GM12873 (cell line): ENCODE measurements around the gene TEX22.

Source experiments
- TF ChIP-seq, protein P1 (sequence below): IDR thresholded peaks from 2 replicates; pipeline ENCODE4 v1.5.1; 2012; ENCODE audit warnings: low read depth, mild to moderate bottlenecking, moderate library complexity, low read length, control low read depth; ENCODE audit not compliant: insufficient read depth; ENCODE audit errors: missing control alignments

TEX22 gene

DNA sequence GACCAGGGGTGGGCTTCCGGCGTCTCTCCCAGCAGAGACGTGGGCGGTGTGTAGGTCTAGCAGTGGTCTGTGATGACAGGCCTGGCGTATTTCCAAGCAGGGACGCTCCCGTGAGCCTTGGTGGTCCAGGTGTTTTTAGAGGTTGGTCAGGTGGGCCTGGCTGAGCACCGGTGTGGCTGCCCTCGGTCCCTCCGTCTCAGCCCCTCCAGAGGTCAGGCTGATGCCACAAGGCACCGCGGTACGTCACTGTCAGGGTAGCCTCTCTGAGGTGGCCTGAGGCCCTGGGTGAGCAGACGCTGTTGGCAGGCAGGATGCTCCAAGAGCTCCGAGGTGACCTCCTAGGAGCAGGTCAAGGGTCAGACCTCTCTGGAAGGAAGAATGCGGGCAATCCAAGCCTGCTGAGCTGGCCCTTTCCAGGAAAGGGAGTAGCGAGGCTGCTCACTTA lies 34.8 kb downstream of the TEX22 start:
- TF ChIP-seq, protein P1, sequence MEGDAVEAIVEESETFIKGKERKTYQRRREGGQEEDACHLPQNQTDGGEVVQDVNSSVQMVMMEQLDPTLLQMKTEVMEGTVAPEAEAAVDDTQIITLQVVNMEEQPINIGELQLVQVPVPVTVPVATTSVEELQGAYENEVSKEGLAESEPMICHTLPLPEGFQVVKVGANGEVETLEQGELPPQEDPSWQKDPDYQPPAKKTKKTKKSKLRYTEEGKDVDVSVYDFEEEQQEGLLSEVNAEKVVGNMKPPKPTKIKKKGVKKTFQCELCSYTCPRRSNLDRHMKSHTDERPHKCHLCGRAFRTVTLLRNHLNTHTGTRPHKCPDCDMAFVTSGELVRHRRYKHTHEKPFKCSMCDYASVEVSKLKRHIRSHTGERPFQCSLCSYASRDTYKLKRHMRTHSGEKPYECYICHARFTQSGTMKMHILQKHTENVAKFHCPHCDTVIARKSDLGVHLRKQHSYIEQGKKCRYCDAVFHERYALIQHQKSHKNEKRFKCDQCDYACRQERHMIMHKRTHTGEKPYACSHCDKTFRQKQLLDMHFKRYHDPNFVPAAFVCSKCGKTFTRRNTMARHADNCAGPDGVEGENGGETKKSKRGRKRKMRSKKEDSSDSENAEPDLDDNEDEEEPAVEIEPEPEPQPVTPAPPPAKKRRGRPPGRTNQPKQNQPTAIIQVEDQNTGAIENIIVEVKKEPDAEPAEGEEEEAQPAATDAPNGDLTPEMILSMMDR = no peak

GRCh38 chr14:105436402-105436801 lies 38.1 kb downstream of the TEX22 start:
- TF ChIP-seq, protein P1 = no peak

DNA sequence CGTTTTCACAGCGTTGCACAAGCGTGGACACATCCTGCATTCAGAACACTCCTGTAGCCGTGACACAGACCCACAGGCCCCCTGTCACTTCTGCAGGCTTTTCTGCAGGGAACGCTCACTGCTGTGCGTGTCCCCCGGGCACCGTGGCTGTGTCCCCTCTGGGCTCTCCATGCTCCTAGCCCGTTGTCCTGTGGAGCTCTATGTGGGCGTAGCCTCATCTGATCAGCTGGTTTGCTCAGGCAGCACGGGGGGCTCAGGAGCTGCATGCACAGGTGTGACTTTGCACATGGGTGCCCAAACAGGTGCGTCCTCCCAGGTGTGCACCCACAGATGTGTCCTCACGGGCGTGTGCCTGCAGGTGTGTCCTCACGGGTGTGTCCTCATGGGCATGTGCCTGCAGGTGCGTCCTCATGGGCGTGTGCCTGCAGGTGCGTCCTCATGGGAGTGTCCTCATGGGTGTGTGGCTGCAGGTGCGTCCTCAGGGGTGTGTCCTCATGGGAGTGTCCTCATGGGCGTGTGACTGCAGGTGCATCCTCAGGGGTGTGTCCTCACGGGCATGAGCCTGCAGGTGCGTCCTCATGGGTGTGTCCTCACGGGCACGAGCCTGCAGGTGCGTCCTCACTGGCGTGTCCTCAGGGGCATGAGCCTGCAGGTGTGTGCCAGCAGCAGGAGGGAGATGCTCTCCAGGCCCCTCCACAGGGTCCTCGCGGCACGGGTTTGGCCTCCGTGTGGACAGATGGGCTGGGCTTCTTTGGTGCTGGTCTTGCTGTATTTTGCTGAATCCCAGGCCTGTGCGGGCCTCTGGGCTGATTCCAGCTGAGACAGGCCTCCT lies 38.8 kb downstream of the TEX22 start:
- TF ChIP-seq, protein P1 = no peak

GRCh38 chr14:105437723-105438500 lies 39.6 kb downstream of the TEX22 start:
- TF ChIP-seq, protein P1 = no peak

DNA sequence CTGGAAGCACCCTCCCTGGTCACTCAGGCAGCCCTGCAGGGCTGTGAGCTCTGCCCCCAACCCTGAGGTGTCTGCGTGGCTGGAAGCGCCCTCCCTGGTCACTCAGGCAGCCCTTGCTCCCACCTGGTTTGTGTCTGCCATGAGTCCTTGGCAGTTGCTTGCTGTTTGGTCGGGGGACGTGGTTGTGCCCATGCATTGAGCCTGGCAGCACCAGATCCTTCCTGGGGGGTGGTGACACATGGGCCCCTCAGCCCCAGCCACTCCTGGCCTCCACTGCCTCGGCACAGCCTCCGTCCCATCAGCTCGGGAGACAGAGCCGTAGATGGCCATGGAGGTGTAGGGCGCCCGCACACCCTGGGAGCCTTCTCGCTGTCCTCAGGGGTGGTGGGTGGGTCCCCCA lies 40.8 kb downstream of the TEX22 start:
- TF ChIP-seq, protein P1 = no peak

DNA sequence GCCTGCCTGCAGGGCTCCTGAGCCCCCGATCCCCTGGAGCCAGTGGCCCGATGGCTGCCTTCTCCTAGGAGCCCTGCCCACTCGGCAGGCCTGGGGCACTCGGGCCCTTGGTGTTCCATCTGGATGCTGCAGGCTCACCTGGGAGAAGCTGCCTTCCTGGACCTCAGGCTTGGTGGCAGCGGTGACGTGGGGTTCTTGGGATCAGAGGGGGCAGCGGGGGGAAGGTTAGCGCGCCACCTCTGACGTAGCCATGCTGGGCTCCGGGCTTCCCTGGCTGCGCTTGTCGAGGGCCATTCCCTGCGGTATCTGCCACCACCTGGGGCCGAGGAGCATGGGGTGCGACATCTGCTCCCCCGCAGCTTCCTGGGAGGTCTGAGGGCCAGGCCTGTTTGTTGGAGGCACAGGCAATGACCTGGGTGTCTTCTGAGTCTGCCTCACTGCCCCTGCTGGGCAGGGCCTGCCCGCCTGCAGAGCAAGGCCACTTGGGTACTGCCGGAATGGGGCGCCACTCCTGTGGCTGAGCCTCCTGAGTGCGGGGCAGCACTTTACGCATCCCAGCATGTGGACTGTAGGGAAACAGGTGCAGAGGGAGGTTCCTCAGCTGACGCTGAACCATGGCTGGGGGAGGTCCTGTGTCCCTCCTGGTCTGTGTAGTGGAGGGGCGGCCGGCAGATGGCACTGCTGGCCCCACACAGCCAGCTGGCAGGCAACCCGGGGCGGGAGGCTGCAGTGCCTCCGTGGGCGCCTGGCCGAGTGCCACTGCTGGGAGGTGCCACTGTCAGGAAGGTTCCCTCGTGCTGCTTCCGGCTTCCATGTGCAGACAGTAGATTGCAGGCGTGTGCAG lies 41.6 kb downstream of the TEX22 start:
- TF ChIP-seq, protein P1 = no peak

DNA sequence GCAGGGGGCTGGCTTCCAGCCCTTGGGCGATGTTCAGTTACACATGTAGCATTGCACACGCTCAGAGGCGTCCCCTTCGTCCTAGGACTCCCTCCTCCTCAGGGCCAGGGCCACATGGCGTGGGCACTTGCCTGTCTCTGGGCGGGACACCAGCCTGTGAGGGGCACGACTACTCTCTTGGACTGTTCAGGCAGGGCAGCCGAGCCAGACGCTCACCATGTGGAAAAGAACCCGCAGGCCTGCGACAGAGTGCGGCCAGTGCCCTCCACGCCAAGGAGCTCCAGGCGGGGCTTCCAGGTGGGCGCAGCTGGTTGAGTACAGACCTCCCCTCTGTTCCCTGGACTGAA lies 42.2 kb downstream of the TEX22 start:
- TF ChIP-seq, protein P1 = no peak
